Common myeloid progenitor, CD34-positive (primary cell): ENCODE data around the gene ZMYND8.

Source experiments
- CTCF ChIA-PET: fragments of 350-600 bp; sonication (Branson Sonifier 250); formaldehyde crosslinking; loops from one replicate; lab custom pipeline; 2021; ENCODE audit warnings: antibody characterized with exemption; lab: Charles Lee
- POLR2A ChIA-PET: fragments of 350-600 bp; sonication (Branson Sonifier 250); formaldehyde crosslinking; loops from one replicate; lab custom pipeline; 2021; ENCODE audit warnings: antibody characterized with exemption; lab: Charles Lee
- DNase-seq, 3 donors: peaks; one replicate each; pipeline versions ENCODE4 v3.0.0 to v3.0.0-alpha.2; 2013
- H3K27ac ChIP-seq, 2 experiments: 1 replicate in 1 of 2; 2 replicates in 1 of 2; pipeline ENCODE4 v1.7.0; 2013; ENCODE audit warnings: inconsistent platforms in 2 of 2, low read length in 2 of 2, mild to moderate bottlenecking in 2 of 2, low read depth in 1 of 2, moderate library complexity in 1 of 2; ENCODE audit not compliant: severe bottlenecking in 2 of 2, insufficient read depth in 1 of 2, poor library complexity in 1 of 2
- H3K27me3 ChIP-seq, 5 experiments: replicated peaks in 2 of 5; 1 replicate in 3 of 5; 2 replicates in 2 of 5; pipeline versions ENCODE4 v1.6.1 to v1.7.0; 2013; ENCODE audit warnings: low read length in 4 of 5, mild to moderate bottlenecking in 2 of 5, moderate library complexity in 2 of 5, inconsistent platforms in 1 of 5; ENCODE audit not compliant: insufficient read depth in 5 of 5, control insufficient read depth in 4 of 5
- H3K36me3 ChIP-seq, 4 experiments: 1 replicate in 2 of 4; 2 replicates in 2 of 4; pipeline versions ENCODE4 v1.6.1 to v1.7.0; 2013; ENCODE audit warnings: low read length in 3 of 4, control low read depth in 1 of 4, mild to moderate bottlenecking in 1 of 4; ENCODE audit not compliant: control insufficient read depth in 4 of 4, insufficient read depth in 4 of 4
- H3K4me1 ChIP-seq, 4 experiments: 1 replicate in 3 of 4; 2 replicates in 1 of 4; pipeline versions ENCODE4 v1.6.1 to v1.7.1; 2013; ENCODE audit warnings: low read length in 3 of 4, mild to moderate bottlenecking in 3 of 4, control low read depth in 1 of 4, inconsistent platforms in 1 of 4, moderate library complexity in 1 of 4; ENCODE audit not compliant: control insufficient read depth in 4 of 4, insufficient read depth in 4 of 4; ENCODE audit errors: control extremely low read depth in 1 of 4
- H3K4me3 ChIP-seq, 7 experiments: 1 replicate in 4 of 7; 2 replicates in 3 of 7; pipeline versions ENCODE4 v1.5.1 to v1.7.0; 2013; ENCODE audit warnings: mild to moderate bottlenecking in 7 of 7, low read length in 6 of 7, moderate library complexity in 6 of 7, inconsistent platforms in 2 of 7, low read depth in 2 of 7, control low read depth in 1 of 7; ENCODE audit not compliant: insufficient read depth in 4 of 7, control insufficient read depth in 1 of 7; ENCODE audit errors: extremely low read depth in 1 of 7
- H3K9me3 ChIP-seq, 5 experiments: 1 replicate in 4 of 5; 2 replicates in 1 of 5; pipeline versions ENCODE4 v1.6.1 to v1.7.1; 2013; ENCODE audit warnings: low read length in 4 of 5, mild to moderate bottlenecking in 2 of 5, inconsistent platforms in 1 of 5, low read depth in 1 of 5, moderate library complexity in 1 of 5; ENCODE audit not compliant: control insufficient read depth in 4 of 5, insufficient read depth in 2 of 5; ENCODE audit errors: control extremely low read depth in 1 of 5
- WGBS: methylation state at CpG from one replicate; pipeline ENCODE4 v1.1.5; 2013; ENCODE audit not compliant: insufficient coverage; 5-methylcytosine and 5-hydroxymethylcytosine counted together

ZMYND8 gene

GRCh38 chr20:47196091-47197081 lies 160.1 kb downstream of the ZMYND8 start:
- peaks cover 0 to 6% (median 3%) of the 10 kb centered on the region in 4 experiments for H3K4me1 ChIP-seq
- peaks cover 0 to 4% (median 0%) of the 10 kb centered on the region in 5 experiments for H3K27me3 ChIP-seq
- peak; percentile 73 to 81 (median 79) for DNase-seq
- H3K27ac ChIP-seq: no peak overlapping the region
- POLR2A ChIA-PET: no interaction called here
- CTCF ChIA-PET: interaction anchor here (1.0 to 2.6 kb wide), 6 partner anchors 9 to 76 kb away, joined by 3 to 10 read pairs (median 4); no protein-coding TSS in a partner anchor
- no peaks in the 10 kb centered on the region for H3K36me3 ChIP-seq
- WGBS: 34% methylated on average over 31 of the region's 34 CpGs
- peaks cover 0 to under 1% (median 0%) of the 10 kb centered on the region in 5 experiments for H3K9me3 ChIP-seq
- peak overlapping the region in 2 of 7 experiments; percentile 26 to 43 for H3K4me3 ChIP-seq

- ChIA-PET POLR2A (no interaction called here), CTCF (interaction anchor here (2.6 kb wide), 1 partner anchor 10 kb away, joined by 10 read pairs; no protein-coding TSS in a partner anchor)
- 79% methylated on average over 9 of the region's 9 CpGs for WGBS
- no peaks in the 10 kb centered on the region for H3K36me3 ChIP-seq
- DNase-seq: no peak
- peaks cover 0 to 5% (median 0%) of the 10 kb centered on the region in 5 experiments for H3K27me3 ChIP-seq
- H3K4me1 ChIP-seq: peaks cover 0 to 6% (median 3%) of the 10 kb centered on the region in 4 experiments
- H3K4me3 ChIP-seq: no peak overlapping the region
- H3K27ac ChIP-seq: no peak overlapping the region
- peaks cover 0 to 2% (median 0%) of the 10 kb centered on the region in 5 experiments for H3K9me3 ChIP-seq
Observed at GRCh38 chr20:47195573-47195972, 160.9 kb downstream of the ZMYND8 start.

- H3K9me3 ChIP-seq: peaks cover 0 to 2% (median 0%) of the 10 kb centered on the region in 5 experiments
- no peaks in the 10 kb centered on the region for H3K36me3 ChIP-seq
- H3K4me3 ChIP-seq: no peak overlapping the region
- peaks cover 0 to 17% (median 3%) of the 10 kb centered on the region in 5 experiments for H3K27me3 ChIP-seq
- ChIA-PET POLR2A (no interaction called here), CTCF (interaction anchor here (1.7 kb wide), 1 partner anchor 13 kb away, joined by 9 read pairs; no protein-coding TSS in a partner anchor)
- DNase-seq: no peak
- H3K4me1 ChIP-seq: peaks cover 0 to 10% (median 3%) of the 10 kb centered on the region in 4 experiments
- 80% methylated on average over 1 of the region's 3 CpGs for WGBS
- H3K27ac ChIP-seq: no peak overlapping the region
Observed at GRCh38 chr20:47191956-47192355, 164.5 kb downstream of the ZMYND8 start.

- Histone ChIP-seq H3K9me3 (peaks cover 0 to 2% (median 0%) of the 10 kb centered on the region in 5 experiments), H3K27me3 (peaks cover 0 to 17% (median 3%) of the 10 kb centered on the region in 5 experiments), H3K4me3 (no peak overlapping the region), H3K36me3 (no peaks in the 10 kb centered on the region), H3K27ac (no peak overlapping the region), H3K4me1 (peaks cover 0 to 4% (median 0%) of the 10 kb centered on the region in 4 experiments)
- POLR2A ChIA-PET: no interaction called here
- no peak for DNase-seq
- CTCF ChIA-PET: no interaction called here
- WGBS: 100% methylated on average over 1 of the region's 1 CpG
Observed at GRCh38 chr20:47191074-47191673, 165.3 kb downstream of the ZMYND8 start.

- no peak overlapping the region for H3K4me3 ChIP-seq
- H3K27me3 ChIP-seq: peaks cover 0 to 17% (median 3%) of the 10 kb centered on the region in 5 experiments
- CTCF ChIA-PET: no interaction called here
- WGBS: 54% methylated on average over 11 of the region's 11 CpGs
- POLR2A ChIA-PET: no interaction called here
- H3K4me1 ChIP-seq: peaks cover 0 to 3% (median 0%) of the 10 kb centered on the region in 4 experiments
- H3K36me3 ChIP-seq: no peaks in the 10 kb centered on the region
- peak in 1 of 3 donors; percentile 9 for DNase-seq
- peaks cover 0 to 2% (median 0%) of the 10 kb centered on the region in 5 experiments for H3K9me3 ChIP-seq
- H3K27ac ChIP-seq: no peak overlapping the region
Observed at GRCh38 chr20:47189060-47189459, 167.4 kb downstream of the ZMYND8 start.

GRCh38 chr20:47188540-47188939 lies 168.0 kb downstream of the ZMYND8 start:
- no peak for DNase-seq
- H3K36me3 ChIP-seq: no peaks in the 10 kb centered on the region
- POLR2A ChIA-PET: no interaction called here

More at GRCh38 chr20:47188540-47188939, 168.0 kb downstream of the ZMYND8 start:
- H3K9me3 ChIP-seq: peaks cover 0 to 2% (median 0%) of the 10 kb centered on the region in 5 experiments
- peaks cover 0 to 3% (median 0%) of the 10 kb centered on the region in 4 experiments for H3K4me1 ChIP-seq
- no peak overlapping the region for H3K27ac ChIP-seq
- H3K27me3 ChIP-seq: peaks cover 0 to 17% (median 3%) of the 10 kb centered on the region in 5 experiments
- CTCF ChIA-PET: no interaction called here
- no peak overlapping the region for H3K4me3 ChIP-seq
- 86% methylated on average over 4 of the region's 5 CpGs for WGBS
